Stimulated activated naive CD4-positive, alpha-beta T cell treated with Interleukin-2 at 50 U/mL for 16 hours (primary cell): ENCODE data around the gene C21orf58.
"Not testable (repeated sequence)": the region's sequence is repeated elsewhere in the genome, so short reads cannot be mapped to it uniquely, and the experiment has no call there.

Experiments used
- DNase-seq: peaks from one replicate; lab custom pipeline; 2025; lab: John Stamatoyannopoulos, UW

C21orf58 gene

DNA sequence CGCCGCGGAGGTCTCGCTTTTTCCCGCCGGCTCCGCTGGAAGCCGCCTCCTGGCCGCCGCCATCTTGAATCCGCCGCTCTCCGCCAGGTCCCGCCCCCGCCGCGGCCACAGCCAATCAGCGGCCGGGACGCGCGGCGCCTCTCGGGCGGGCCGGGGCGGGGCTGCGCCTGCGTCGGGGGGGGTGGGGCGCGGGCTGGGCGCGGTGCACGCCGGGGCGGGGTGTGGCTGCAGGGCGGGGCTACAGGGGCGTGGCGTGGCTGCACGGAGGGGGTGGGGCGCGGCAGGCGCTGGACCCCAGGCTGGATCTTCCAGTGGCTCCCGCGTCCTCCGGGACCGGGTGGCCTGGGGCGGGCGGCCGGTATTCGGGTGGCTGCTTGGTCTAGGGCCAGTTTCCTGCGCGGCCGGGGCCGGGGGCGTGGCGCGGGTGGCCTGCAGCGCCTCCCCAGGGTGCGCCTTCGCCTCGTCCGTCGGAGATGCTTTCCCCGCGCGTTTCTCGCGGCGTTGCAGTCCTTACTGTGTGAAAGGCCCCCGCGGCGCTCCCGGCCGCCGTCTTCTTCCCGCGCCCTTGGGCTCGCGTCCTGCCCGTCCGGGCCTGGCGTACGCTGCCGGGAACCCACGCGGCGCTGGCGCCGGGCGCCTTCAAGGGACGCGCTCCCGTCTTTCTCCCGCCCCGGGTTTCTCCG is 861 bp upstream of the C21orf58 start:
- peak; percentile 88 for DNase-seq

- DNase-seq = no peak
Measured at GRCh38 chr21:46323227-46323709, 402 bp downstream of the C21orf58 start.

- peak; percentile 20 for DNase-seq
Measured at GRCh38 chr21:46322351-46323226, 1.1 kb downstream of the C21orf58 start.

GRCh38 chr21:46320331-46320801 is 3.3 kb downstream of the C21orf58 start:
- no peak for DNase-seq

DNA sequence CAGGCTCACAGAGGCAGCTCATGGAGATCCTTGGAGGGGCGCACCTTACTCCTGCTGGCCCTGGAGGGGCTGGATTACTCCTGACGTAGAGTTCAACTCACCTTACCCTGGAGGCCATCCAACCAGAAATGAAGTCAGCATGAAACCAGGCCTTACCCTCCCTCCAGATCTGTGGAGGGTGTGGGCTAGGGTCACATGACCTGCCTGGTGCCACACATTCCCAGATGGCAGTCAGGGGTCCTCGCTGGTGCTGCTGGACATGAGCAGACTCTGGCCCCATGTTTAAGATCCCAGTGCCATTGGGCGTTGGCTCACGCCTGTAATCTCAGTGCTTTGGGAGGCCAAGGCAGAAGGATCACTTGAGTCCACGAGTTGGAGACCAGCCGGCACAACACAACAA is 4.5 kb downstream of the C21orf58 start:
- DNase-seq = no peak

GRCh38 chr21:46318464-46318845 is 5.2 kb downstream of the C21orf58 start:
- DNase-seq = no peak

GRCh38 chr21:46317710-46318463 is 5.8 kb downstream of the C21orf58 start:
- DNase-seq = no peak

DNA sequence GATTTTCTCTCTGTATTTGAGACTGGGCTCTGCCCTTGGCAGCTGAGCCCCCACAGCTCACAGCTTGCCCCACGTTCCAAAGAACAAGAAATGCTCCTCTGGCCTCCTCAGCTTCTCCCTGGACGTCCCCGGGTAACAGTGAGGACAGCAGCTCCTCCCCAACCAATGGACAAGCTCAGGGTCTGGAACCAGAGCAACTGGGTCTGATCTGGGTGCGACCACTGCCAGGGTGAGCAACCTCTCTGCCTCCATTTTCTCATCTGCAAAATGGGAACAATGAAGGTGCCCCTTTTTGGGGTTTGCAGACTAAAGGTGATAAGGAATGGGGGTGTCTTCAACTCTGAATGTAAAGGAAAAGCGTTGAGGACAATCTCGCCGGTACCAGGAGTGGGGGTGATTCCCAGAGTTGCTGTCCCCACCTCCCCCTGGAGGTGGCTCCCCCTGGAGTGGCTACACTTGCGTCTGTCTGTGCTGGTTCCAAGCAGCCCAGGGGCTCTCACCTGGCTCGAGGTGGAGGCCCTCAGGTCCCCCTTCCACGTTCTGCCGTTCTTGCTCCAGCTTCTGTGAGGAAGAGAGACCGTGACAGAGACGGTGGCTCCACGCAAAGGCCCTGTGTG is 6.9 kb downstream of the C21orf58 start:
- no peak for DNase-seq

- no peak for DNase-seq
Measured at GRCh38 chr21:46314441-46315020, 9.1 kb downstream of the C21orf58 start.

DNA sequence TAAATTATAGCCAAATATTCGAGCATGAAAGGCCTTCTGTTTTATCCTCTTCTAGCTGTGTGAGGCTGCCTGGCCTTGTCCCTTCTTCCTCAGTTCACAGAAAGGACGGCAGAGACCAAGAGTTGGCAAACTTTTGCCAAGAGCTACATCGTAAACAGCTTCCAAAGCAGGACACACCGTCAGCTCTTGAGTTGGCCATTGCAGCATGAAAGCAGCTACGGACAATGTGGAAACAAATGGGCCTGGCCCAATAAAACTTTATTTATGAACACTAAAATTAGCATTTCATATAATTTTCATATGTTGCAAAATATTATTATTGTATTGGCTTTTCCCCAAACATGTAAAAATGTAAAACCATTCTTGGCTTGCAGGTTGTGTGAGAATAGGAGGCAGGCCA is 10.7 kb downstream of the C21orf58 start:
- DNase-seq = no peak

- no peak for DNase-seq
Measured at GRCh38 chr21:46311568-46311967, 12.1 kb downstream of the C21orf58 start.

DNA sequence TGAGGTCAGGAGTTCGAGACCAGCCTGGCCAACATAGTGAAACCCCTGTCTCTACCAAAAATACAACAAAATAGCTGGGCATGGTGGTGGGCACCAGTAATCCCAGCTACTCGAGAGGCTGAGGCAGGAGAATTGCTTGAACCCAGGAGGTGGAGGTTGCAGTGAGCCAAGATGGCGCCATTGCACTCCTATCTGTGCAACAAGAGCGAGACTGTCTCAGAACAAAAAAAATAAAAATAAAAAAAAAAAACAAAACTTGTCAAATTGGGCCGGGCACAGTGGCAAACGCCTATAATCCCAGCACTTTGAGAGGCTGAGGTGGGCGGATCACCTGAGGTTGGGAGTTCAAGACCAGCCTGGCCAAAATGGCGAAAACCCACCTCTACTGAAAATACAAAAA is 13.4 kb downstream of the C21orf58 start:
- DNase-seq = not testable (repeated sequence)

DNA sequence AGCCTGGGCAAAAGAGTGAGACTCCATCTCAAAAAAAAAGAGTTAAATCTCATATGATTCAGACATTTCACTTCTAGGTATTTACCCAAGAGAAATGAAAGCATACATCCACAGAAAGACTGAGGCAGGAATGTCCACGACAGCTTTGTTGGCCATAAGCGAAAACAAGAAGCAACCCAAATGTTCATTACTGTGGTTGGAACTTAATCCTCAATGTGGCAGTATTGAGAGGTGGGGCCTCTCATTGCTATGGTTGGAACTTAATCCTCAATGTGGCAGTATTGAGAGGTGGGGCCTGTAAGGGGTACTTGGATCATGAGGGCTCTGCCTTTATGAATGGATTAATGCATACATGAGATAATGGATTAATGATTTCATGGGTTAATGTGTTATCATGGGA is 15.2 kb downstream of the C21orf58 start:
- no peak for DNase-seq

DNA sequence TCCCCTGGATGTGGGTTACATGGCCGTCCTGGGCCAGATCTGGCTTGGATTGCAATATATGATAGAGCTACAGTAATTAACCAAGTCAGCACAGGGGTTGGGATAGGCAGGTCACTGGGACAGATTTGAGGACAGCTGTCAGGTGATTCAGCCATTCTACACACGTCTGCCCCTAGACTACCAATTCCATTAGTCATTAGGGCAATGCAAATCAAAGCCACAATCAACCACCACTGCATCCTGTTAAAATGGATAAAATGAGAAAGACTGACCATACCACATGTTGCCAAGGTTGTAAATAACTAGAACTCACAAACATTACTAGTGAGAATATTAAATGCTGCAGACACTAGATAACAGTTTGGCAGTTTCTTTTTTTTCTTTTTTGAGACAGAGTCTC is 16.0 kb downstream of the C21orf58 start:
- DNase-seq = no peak

DNA sequence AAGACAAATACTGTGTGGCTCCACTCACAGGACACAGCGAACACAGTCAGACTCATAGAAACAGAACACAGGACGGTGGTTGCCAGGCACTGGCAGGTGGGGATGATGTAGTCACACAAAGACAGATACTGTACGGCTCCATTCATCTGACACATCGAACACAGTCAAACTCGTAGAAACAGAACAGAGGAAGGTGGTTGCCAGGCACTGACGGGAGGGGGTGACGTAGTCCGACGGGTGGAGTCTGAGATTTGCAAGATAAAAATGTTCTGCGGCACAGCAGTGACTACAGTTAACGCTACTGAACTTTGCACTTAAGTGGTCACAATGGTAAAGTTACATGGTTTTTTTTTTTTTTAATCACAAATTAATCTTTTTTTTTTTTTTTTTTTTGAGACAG is 18.7 kb downstream of the C21orf58 start:
- no peak for DNase-seq

DNA sequence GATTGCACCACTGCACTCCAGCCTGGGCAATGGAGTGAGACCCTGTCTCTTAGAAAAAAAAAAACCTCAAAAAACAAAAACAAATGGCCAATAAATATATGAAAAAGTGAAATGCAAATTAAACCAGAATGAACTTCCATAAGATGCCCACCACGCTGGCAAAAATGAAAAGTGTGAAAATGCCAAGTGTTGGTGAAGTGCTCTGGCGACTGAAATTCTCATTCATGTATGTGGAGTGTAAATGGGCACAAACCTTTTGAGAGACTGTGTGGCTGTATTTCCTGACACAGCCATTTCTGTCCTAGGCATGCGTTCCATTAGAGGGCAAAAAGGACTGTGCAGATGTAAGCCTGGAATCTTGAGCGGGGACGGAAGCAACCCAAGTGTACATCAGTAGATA is 19.2 kb downstream of the C21orf58 start:
- DNase-seq = no peak

- no peak for DNase-seq
Measured at GRCh38 chr21:46301759-46302158, 21.9 kb downstream of the C21orf58 start.

DNA sequence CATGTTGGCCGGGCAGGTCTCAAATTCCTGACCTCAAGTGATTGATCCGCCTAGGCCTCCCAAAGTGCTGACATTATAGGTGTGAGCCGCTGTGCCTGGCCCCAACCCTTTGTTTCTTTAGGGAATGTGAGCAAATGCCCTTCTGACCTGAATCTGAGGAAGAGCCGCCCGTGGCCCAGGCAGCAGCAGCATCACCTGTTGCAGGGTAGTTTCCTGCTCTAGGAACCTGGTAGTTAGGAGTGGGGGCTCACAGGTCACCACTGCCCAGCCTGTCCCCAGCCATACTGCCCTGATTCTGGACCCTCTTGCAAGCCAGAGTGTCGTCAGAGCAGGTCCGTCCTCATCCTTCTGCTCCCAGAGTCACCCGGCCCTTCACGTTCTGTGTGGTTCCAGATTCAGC is 24.5 kb downstream of the C21orf58 start:
- DNase-seq = no peak

DNA sequence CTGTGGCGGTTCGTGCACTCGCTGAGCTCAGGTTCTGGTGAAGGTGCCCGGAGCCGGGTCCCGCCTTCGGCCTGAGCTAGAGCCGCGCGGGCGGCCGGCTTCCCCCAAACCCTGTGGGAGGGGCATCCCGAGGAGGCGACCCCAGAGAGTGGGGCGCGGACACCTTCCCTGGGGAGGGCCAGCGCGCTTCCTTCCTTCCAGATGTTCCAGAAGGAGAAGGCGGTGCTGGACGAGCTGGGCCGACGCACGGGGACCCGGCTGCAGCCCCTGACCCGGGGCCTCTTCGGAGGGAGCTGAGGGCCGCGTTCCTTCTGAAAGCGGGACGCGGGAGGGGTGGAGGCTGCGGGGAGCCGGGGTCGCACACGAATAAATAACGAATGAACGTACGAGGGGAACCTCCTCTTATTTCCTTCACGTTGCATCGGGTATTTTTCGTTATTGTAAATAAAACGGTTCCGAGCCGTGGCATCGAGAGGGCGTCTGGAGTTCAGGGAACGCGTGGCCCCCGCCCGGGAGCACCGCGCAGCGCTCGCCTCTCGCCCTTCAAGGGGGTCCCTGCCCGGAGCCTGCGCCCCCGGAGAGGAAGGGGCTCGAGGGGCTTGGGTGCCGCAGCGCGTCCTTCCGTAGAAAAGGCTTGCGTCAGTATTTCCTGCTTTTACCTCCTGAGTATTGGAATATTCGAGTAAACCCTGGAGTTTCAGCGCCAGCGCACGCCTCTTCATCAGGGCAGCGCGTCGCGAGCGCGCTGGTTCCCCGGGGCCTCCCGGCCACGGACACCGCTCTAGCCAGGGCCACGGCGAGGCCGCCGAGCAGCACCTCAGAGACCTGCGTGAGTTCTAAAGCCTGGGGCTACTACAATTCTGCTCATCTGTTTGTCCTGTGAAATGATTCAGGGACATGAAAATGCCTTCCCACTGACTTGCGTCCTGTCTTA is 26.1 kb downstream of the C21orf58 start:
- DNase-seq = no peak

- peak; percentile 42 for DNase-seq
Measured at GRCh38 chr21:46295996-46296752, 27.5 kb downstream of the C21orf58 start.
